ENCODE data around the gene CD48. TPM values are rescaled to one million over a fixed set of nuclear protein-coding genes. Genes with fewer than 3 reads are reported as not detected.
A peak's percentile ranks its signal among the peaks of the same experiment; 100 is the strongest.

CD48 gene, protein sequence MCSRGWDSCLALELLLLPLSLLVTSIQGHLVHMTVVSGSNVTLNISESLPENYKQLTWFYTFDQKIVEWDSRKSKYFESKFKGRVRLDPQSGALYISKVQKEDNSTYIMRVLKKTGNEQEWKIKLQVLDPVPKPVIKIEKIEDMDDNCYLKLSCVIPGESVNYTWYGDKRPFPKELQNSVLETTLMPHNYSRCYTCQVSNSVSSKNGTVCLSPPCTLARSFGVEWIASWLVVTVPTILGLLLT
- total RNA-seq (100 to 1,000 TPM; 253 to 438 (median 358) TPM), polyA plus RNA-seq (100 to 1,000 TPM; 200 to 223 TPM), total RNA-seq (372 reads per million, percentile 97 among the genes with 10 or more reads in this experiment)

DNA sequence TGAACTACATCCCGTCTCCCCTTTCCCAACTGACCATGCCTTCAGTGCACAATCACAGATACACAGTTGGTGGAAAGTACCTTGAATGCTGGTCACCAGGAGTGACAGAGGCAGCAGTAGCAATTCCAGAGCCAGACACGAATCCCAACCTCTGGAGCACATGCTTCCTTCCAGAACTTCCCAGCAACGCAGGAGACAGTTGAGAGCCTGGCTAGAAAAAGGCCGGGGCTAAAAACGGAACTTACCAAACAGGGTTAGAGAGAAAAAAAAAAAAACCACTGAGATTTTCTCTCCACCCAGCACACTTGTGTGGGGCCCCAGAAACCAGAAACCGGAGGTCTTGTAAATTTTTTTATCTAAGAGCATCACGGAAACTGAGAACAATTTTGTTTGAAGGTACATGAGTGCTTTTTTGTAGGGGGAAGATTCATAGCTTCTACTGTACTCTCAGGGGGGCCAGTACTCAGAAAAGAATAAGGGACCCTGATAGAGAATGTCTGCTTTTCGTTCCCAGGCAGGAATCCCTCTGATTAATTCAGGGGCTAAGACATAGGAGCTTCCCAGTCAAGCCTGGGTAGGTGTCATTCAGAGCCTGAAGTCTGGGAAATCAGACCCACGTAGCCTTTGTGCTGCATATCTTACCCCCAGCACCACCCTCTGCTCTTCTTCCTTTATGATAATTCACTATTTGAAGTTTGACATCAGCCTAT lies at the start of gene CD48:
TSS of gene CD48 (minus strand) at position 221 of the 710 bp plus-strand sequence. CDS start at position 162, 59 bp downstream.
- Mint-ChIP-seq H3K9me3 (peaks cover 0 to 2% (median 0%) of the 10 kb centered on the region in 11 donors), H3K27ac (no peak within 1 kb of the TSS), H3K36me3 (peaks cover 0 to 7% (median 0%) of the 10 kb centered on the region in 5 donors), H3K4me1 (peaks cover 22 to 49% (median 44%) of the 10 kb centered on the region in 7 donors), H3K4me3 (no peak within 1 kb of the TSS), H3K27me3 (no peaks in the 10 kb centered on the region)
- Histone ChIP-seq H3K4me3 (ENCODE audit: low read length) (peak within 1 kb of the TSS; percentile 90), H3K9me3 (ENCODE audit: control insufficient read depth in 2 of 3, low read length in 3 of 3) (no peaks in the 10 kb centered on the region), H3K27ac (ENCODE audit: low read depth, low read length) (peak within 1 kb of the TSS; percentile 99), H3K36me3 (ENCODE audit: control insufficient read depth in 2 of 3, insufficient read depth in 3 of 3, low read length in 3 of 3) (peaks cover 0 to 5% (median 0%) of the 10 kb centered on the region in 3 experiments), H3K4me1 (ENCODE audit: control insufficient read depth in 2 of 2, insufficient read depth in 2 of 2, low read length in 2 of 2) (peaks cover 52 to 60% of the 10 kb centered on the region in 2 donors), H3K27me3 (ENCODE audit: control insufficient read depth in 2 of 2, insufficient read depth in 2 of 2, low read length in 2 of 2) (no peaks in the 10 kb centered on the region)
- POLR2A ChIA-PET: interaction anchor here (0.6 to 3.2 kb wide), 15 partner anchors 8 to 454 kb away, joined by 3 to 23 read pairs (median 4); partner anchors contain the start of genes LY9 and PPOX
- CTCF ChIA-PET: interaction anchor here (0.6 to 3.5 kb wide), 9 partner anchors 9 to 418 kb away, joined by 3 to 31 read pairs (median 7); no protein-coding TSS in a partner anchor
- DNase-seq: peak in 8 of 9 donors; percentile 39 to 88 (median 82)
- intact Hi-C loops (cut with micrococcal nuclease): loop anchor here (1.0 to 2.0 kb wide), 10 partner anchors 8 to 85 kb away; partner anchors contain the start of gene LY9 (in 1 of the 2)
- ATAC-seq: peak; percentile 67

DNA sequence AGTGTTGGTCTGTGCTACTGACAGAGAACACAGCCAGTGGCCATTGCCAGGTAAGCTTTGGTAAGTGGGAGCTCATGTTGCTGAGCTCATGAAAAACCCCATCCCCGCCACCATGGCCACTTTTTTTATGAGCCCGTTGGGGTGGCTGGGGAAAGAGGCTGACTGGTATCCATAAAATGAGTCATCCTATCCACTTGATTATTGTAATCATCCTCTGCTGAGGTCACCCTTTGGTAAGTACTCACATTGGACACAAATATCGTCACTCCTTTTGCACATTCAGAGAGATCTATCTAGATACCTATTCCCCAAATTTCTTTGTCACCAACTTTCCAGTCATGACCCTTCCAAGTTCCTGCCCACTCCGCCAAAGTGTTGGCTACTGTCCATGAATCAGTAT lies 49.4 kb upstream of the CD48 start:
- no peak overlapping the region for H3K4me3 ChIP-seq (ENCODE audit: low read length)
- H3K27me3 ChIP-seq (ENCODE audit: control insufficient read depth in 2 of 2, insufficient read depth in 2 of 2, low read length in 2 of 2): no peaks in the 10 kb centered on the region
- DNase-seq: no peak
- no peaks in the 10 kb centered on the region for H3K9me3 ChIP-seq (ENCODE audit: control insufficient read depth in 2 of 3, low read length in 3 of 3)
- CTCF ChIA-PET: interaction anchor here (2.2 kb wide), 1 partner anchor 33 kb away, joined by 6 read pairs; no protein-coding TSS in a partner anchor
- Mint-ChIP-seq H3K9me3 (peaks cover 0 to 15% (median 0%) of the 10 kb centered on the region in 11 donors), H3K27me3 (no peaks in the 10 kb centered on the region), H3K27ac (no peak overlapping the region), H3K36me3 (peaks cover 0 to 21% (median 0%) of the 10 kb centered on the region in 5 donors), H3K4me1 (peaks cover 0 to 17% (median 0%) of the 10 kb centered on the region in 7 donors), H3K4me3 (no peak overlapping the region)
- H3K4me1 ChIP-seq (ENCODE audit: control insufficient read depth in 2 of 2, insufficient read depth in 2 of 2, low read length in 2 of 2): peaks cover 0 to 21% of the 10 kb centered on the region in 2 donors
- ATAC-seq: no peak
- H3K36me3 ChIP-seq (ENCODE audit: control insufficient read depth in 2 of 3, insufficient read depth in 3 of 3, low read length in 3 of 3): no peaks in the 10 kb centered on the region
- POLR2A ChIA-PET: no interaction called here
- H3K27ac ChIP-seq (ENCODE audit: low read depth, low read length): no peak overlapping the region
- intact Hi-C loops (cut with micrococcal nuclease): no loop called here

DNA sequence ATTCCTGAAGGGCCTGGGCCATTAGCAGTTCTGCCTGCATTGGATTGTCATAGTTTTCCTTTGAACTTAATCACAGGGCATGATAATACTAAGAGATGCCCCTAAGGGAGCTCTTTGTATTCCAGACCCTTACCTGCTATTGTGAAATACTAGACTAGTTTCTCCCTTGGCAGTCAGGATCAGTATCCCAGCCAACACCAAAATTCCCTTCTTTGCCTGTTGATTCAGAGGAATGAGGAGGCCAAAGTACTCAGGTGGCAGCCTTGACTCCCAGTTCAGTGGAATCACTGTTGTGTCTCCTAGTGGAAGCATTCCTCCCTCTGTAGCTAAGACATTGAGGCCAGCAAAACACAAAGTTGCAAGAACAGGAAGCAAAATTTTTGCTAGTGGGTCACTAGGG lies 48.1 kb upstream of the CD48 start:
- CTCF ChIA-PET: interaction anchor here (0.8 kb wide), 1 partner anchor 8 kb away, joined by 3 read pairs; no protein-coding TSS in a partner anchor
- no peaks in the 10 kb centered on the region for H3K27me3 ChIP-seq (ENCODE audit: control insufficient read depth in 2 of 2, insufficient read depth in 2 of 2, low read length in 2 of 2)
- intact Hi-C loops (cut with micrococcal nuclease): no loop called here

DNA sequence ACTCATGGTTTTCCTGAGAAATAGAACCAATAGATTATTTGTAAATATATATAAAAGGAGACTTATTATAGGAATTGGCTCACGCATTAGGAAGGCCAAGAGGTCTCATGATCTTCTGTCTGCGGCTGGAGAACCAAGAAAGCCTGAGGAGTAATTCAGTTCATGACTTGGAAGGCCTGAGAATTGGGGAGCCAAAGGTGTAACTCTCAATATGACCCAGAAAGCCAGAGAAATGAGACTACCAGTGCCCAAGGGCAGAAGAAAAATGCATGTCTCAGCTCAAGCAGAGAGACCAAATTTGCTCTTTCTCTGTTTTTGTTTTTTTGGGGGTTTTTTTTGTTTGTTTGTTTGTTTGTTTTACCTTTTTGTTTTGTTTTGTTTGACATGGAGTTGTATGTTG lies 46.9 kb upstream of the CD48 start:
- DNase-seq (no peak), ATAC-seq (no peak)
- Histone ChIP-seq H3K4me3 (ENCODE audit: low read length) (no peak overlapping the region), H3K36me3 (ENCODE audit: control insufficient read depth in 2 of 3, insufficient read depth in 3 of 3, low read length in 3 of 3) (no peaks in the 10 kb centered on the region), H3K9me3 (ENCODE audit: control insufficient read depth in 2 of 3, low read length in 3 of 3) (no peaks in the 10 kb centered on the region), H3K27ac (ENCODE audit: low read depth, low read length) (no peak overlapping the region), H3K27me3 (ENCODE audit: control insufficient read depth in 2 of 2, insufficient read depth in 2 of 2, low read length in 2 of 2) (no peaks in the 10 kb centered on the region), H3K4me1 (ENCODE audit: control insufficient read depth in 2 of 2, insufficient read depth in 2 of 2, low read length in 2 of 2) (peaks cover 0 to 45% of the 10 kb centered on the region in 2 donors)
- Mint-ChIP-seq H3K4me1 (peaks cover 0 to 22% (median 0%) of the 10 kb centered on the region in 7 donors), H3K27me3 (no peaks in the 10 kb centered on the region), H3K27ac (no peak overlapping the region), H3K36me3 (peaks cover 0 to 23% (median 0%) of the 10 kb centered on the region in 5 donors), H3K4me3 (no peak overlapping the region), H3K9me3 (peaks cover 0 to 17% (median 0%) of the 10 kb centered on the region in 11 donors)
- POLR2A ChIA-PET: no interaction called here
- CTCF ChIA-PET: no interaction called here
- intact Hi-C loops (cut with micrococcal nuclease): no loop called here

More for the DNA sequence above, 48.1 kb upstream of the CD48 start:
- H3K27ac ChIP-seq (ENCODE audit: low read depth, low read length): no peak overlapping the region
- no peaks in the 10 kb centered on the region for H3K9me3 ChIP-seq (ENCODE audit: control insufficient read depth in 2 of 3, low read length in 3 of 3)
- H3K27ac Mint-ChIP-seq: no peak overlapping the region
- no peak for ATAC-seq
- H3K4me1 Mint-ChIP-seq: peaks cover 0 to 22% (median 0%) of the 10 kb centered on the region in 7 donors
- H3K4me1 ChIP-seq (ENCODE audit: control insufficient read depth in 2 of 2, insufficient read depth in 2 of 2, low read length in 2 of 2): peaks cover 0 to 33% of the 10 kb centered on the region in 2 donors
- no peaks in the 10 kb centered on the region for H3K36me3 ChIP-seq (ENCODE audit: control insufficient read depth in 2 of 3, insufficient read depth in 3 of 3, low read length in 3 of 3)
- H3K27me3 Mint-ChIP-seq: no peaks in the 10 kb centered on the region
- H3K9me3 Mint-ChIP-seq: peaks cover 0 to 15% (median 0%) of the 10 kb centered on the region in 11 donors
- H3K4me3 ChIP-seq (ENCODE audit: low read length): no peak overlapping the region
- H3K4me3 Mint-ChIP-seq: no peak overlapping the region
- POLR2A ChIA-PET: no interaction called here
- DNase-seq: no peak
- H3K36me3 Mint-ChIP-seq: peaks cover 0 to 21% (median 0%) of the 10 kb centered on the region in 5 donors

DNA sequence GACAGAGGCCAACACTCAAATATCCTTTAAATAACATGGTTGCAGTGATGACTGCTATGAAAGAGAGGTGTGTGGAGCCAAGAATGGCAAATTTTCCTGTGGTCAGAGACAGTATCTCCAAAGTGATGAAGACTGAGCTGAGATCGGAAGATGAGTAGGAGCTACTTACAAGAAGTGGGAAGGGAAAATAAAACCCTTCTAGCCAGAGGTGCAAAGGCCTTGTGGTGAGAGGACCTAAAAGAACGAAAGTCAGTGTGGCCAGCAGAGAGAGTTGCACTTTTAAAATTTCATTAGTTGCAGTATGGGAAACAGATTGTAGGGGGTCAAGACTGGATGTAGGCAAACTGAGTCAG lies 45.2 kb upstream of the CD48 start:
- ATAC-seq: no peak
- no peak for DNase-seq
- Mint-ChIP-seq H3K27me3 (no peaks in the 10 kb centered on the region), H3K9me3 (peaks cover 0 to 17% (median 0%) of the 10 kb centered on the region in 11 donors), H3K36me3 (peaks cover 0 to 21% (median 0%) of the 10 kb centered on the region in 5 donors), H3K27ac (peak overlapping the region in 2 of 9 donors; percentile 9 to 78), H3K4me3 (peak overlapping the region in 1 of 10 donors; percentile 8), H3K4me1 (peaks cover 0 to 34% (median 6%) of the 10 kb centered on the region in 7 donors)
- no peak overlapping the region for H3K4me3 ChIP-seq (ENCODE audit: low read length)
- H3K36me3 ChIP-seq (ENCODE audit: control insufficient read depth in 2 of 3, insufficient read depth in 3 of 3, low read length in 3 of 3): peaks cover 0 to 10% (median 0%) of the 10 kb centered on the region in 3 experiments
- ChIA-PET CTCF (interaction anchor here (0.6 to 1.1 kb wide), 2 partner anchors 74 to 233 kb away, joined by 4 to 6 read pairs; no protein-coding TSS in a partner anchor), POLR2A (no interaction called here)
- no peak overlapping the region for H3K27ac ChIP-seq (ENCODE audit: low read depth, low read length)
- H3K4me1 ChIP-seq (ENCODE audit: control insufficient read depth in 2 of 2, insufficient read depth in 2 of 2, low read length in 2 of 2): peaks cover 0 to 62% of the 10 kb centered on the region in 2 donors
- intact Hi-C loops (cut with micrococcal nuclease): loop anchor here in 1 of 2 donors (1.0 kb wide), 1 partner anchor 11 kb away; no protein-coding TSS in a partner anchor
- no peaks in the 10 kb centered on the region for H3K27me3 ChIP-seq (ENCODE audit: control insufficient read depth in 2 of 2, insufficient read depth in 2 of 2, low read length in 2 of 2)
- no peaks in the 10 kb centered on the region for H3K9me3 ChIP-seq (ENCODE audit: control insufficient read depth in 2 of 3, low read length in 3 of 3)
